ENCODE measurements around the gene ENPP3. TPM values are rescaled to one million over a fixed set of nuclear protein-coding genes. Genes with fewer than 3 reads are reported as not detected.
A peak's percentile ranks its signal among the peaks of the same experiment; 100 is the strongest.

Gene ENPP3
- total and polyA plus RNA-seq, 2 of the 13 experiments (the other 11 are each of a cell fraction or from before 2014, with no cell fraction given), result 40.0 to 75.4 TPM

DNA sequence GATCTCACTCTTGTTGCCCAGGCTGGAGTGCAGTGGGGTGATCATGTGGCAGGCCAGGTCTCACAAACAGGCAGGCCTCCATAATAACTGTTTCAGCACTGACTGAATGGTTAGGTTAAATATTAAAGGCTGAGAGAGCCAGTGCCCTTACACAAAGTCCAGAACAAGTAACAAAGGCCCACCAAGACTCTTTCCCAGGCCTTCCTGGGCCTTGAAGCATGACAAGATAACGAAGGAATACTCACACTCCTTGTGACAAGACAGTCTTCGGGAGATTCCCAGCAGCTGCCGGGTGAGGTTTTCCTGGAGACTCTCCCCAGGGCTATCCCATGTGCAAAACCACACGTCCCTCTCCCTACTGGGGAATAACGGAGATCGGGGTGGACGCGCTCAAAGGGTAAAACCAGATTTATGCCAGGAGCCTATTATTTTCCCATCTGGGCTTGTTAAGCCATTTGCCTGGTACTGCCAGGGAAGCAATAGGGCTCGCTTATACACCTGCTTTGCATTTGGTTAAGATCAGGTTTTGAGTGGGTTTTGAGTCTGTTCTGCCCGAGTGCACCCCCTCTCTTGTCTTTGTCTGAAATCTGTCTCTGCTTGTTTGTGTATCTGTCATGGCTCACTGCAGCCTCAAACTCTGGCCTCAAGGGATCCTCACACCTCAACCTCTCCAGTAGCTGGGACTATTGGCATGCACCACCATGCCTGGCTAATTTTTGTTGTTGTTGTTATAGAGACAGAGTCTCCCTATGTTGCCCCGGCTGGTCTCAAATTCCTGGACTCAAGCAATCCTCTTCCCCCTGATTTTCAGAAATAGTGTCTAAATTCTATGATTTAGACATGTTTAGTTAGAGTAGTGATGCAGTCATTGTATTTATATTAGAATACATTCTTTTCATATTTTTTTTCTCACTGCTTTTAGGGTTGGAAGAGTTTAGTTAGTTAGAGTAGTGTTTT is 1.4 kb upstream of the ENPP3 start (continued):
- TF ChIP-seq, protein P1, sequence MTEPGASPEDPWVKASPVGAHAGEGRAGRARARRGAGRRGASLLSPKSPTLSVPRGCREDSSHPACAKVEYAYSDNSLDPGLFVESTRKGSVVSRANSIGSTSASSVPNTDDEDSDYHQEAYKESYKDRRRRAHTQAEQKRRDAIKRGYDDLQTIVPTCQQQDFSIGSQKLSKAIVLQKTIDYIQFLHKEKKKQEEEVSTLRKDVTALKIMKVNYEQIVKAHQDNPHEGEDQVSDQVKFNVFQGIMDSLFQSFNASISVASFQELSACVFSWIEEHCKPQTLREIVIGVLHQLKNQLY (CRISPR knock-in tag; IDR thresholded peaks at IDR 0.05), result peak; percentile 31; the same call in 1 of the 2 replicates
- no peak for TF ChIP-seq U2AF2 (IDR thresholded peaks at IDR 0.05; ENCODE audit: low read depth, low read length)
- no peak for TF ChIP-seq CEBPB (IDR thresholded peaks at IDR 0.05; ENCODE audit: borderline replicate concordance, low read depth, low read length)
- TF ChIP-seq ZNF567 (CRISPR knock-in tag; IDR thresholded peaks at IDR 0.05; ENCODE audit: borderline replicate concordance), result 0 out of 2 replicates have a peak, but pooled peaks have one; percentile 21
- no peak for TF ChIP-seq ZNF773 (CRISPR knock-in tag; IDR thresholded peaks at IDR 0.05; ENCODE audit: borderline replicate concordance)
- no peak for TF ChIP-seq MAFG (CRISPR knock-in tag; IDR thresholded peaks at IDR 0.05)
- no peak for TF ChIP-seq RORA (CRISPR knock-in tag; IDR thresholded peaks at IDR 0.05)
- TF ChIP-seq TARDBP (CRISPR knock-in tag; IDR thresholded peaks at IDR 0.05), result no peak; the same call in 1 of the 2 replicates
- TF ChIP-seq CAMTA2 (CRISPR knock-in tag; IDR thresholded peaks at IDR 0.05; ENCODE audit: borderline replicate concordance), result peak; percentile 36; the same call in 1 of the 2 replicates
- TF ChIP-seq, protein P2, sequence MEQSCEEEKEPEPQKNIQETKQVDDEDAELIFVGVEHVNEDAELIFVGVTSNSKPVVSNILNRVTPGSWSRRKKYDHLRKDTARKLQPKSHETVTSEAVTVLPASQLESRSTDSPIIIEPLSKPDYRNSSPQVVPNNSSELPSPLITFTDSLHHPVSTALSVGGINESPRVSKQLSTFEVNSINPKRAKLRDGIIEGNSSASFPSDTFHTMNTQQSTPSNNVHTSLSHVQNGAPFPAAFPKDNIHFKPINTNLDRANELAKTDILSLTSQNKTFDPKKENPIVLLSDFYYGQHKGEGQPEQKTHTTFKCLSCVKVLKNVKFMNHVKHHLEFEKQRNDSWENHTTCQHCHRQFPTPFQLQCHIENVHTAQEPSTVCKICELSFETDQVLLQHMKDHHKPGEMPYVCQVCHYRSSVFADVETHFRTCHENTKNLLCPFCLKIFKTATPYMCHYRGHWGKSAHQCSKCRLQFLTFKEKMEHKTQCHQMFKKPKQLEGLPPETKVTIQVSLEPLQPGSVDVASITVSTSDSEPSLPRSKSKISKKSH (CRISPR knock-in tag; IDR thresholded peaks at IDR 0.05; ENCODE audit: borderline replicate concordance), result no peak
- TF ChIP-seq CENPT (CRISPR knock-in tag; IDR thresholded peaks at IDR 0.05; ENCODE audit: low read depth), result no peak
- TF ChIP-seq ZNF224 (CRISPR knock-in tag; IDR thresholded peaks at IDR 0.05), result no peak
- TF ChIP-seq, protein P3, sequence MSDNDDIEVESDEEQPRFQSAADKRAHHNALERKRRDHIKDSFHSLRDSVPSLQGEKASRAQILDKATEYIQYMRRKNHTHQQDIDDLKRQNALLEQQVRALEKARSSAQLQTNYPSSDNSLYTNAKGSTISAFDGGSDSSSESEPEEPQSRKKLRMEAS (IDR thresholded peaks at IDR 0.05), result no peak; the same call in 1 of the 2 replicates
- TF ChIP-seq ZNF615 (CRISPR knock-in tag; IDR thresholded peaks at IDR 0.05; ENCODE audit: borderline replicate concordance), result no peak
- 0 out of 2 replicates have a peak, but pooled peaks have one; percentile 21 for TF ChIP-seq KLF11 (CRISPR knock-in tag; IDR thresholded peaks at IDR 0.05)
- TF ChIP-seq ZNF333 (CRISPR knock-in tag; IDR thresholded peaks at IDR 0.05; ENCODE audit: borderline replicate concordance), result no peak
- TF ChIP-seq, protein P4, sequence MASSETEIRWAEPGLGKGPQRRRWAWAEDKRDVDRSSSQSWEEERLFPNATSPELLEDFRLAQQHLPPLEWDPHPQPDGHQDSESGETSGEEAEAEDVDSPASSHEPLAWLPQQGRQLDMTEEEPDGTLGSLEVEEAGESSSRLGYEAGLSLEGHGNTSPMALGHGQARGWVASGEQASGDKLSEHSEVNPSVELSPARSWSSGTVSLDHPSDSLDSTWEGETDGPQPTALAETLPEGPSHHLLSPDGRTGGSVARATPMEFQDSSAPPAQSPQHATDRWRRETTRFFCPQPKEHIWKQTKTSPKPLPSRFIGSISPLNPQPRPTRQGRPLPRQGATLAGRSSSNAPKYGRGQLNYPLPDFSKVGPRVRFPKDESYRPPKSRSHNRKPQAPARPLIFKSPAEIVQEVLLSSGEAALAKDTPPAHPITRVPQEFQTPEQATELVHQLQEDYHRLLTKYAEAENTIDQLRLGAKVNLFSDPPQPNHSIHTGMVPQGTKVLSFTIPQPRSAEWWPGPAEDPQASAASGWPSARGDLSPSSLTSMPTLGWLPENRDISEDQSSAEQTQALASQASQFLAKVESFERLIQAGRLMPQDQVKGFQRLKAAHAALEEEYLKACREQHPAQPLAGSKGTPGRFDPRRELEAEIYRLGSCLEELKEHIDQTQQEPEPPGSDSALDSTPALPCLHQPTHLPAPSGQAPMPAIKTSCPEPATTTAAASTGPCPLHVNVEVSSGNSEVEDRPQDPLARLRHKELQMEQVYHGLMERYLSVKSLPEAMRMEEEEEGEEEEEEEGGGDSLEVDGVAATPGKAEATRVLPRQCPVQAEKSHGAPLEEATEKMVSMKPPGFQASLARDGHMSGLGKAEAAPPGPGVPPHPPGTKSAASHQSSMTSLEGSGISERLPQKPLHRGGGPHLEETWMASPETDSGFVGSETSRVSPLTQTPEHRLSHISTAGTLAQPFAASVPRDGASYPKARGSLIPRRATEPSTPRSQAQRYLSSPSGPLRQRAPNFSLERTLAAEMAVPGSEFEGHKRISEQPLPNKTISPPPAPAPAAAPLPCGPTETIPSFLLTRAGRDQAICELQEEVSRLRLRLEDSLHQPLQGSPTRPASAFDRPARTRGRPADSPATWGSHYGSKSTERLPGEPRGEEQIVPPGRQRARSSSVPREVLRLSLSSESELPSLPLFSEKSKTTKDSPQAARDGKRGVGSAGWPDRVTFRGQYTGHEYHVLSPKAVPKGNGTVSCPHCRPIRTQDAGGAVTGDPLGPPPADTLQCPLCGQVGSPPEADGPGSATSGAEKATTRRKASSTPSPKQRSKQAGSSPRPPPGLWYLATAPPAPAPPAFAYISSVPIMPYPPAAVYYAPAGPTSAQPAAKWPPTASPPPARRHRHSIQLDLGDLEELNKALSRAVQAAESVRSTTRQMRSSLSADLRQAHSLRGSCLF (CRISPR knock-in tag; IDR thresholded peaks at IDR 0.05; ENCODE audit: borderline replicate concordance), result peak; percentile 84; the same call in 1 of the 2 replicates
- TF ChIP-seq ARNTL (CRISPR knock-in tag; IDR thresholded peaks at IDR 0.05), result no peak
- TF ChIP-seq, protein P5, sequence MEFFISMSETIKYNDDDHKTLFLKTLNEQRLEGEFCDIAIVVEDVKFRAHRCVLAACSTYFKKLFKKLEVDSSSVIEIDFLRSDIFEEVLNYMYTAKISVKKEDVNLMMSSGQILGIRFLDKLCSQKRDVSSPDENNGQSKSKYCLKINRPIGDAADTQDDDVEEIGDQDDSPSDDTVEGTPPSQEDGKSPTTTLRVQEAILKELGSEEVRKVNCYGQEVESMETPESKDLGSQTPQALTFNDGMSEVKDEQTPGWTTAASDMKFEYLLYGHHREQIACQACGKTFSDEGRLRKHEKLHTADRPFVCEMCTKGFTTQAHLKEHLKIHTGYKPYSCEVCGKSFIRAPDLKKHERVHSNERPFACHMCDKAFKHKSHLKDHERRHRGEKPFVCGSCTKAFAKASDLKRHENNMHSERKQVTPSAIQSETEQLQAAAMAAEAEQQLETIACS (CRISPR knock-in tag; IDR thresholded peaks at IDR 0.05), result no peak
- TF ChIP-seq SIX1 (CRISPR knock-in tag; IDR thresholded peaks at IDR 0.05; ENCODE audit: borderline replicate concordance), result no peak
